Ovary (tissue), 9 donors: ENCODE results near the gene TFF1. TPM values are rescaled to one million over a fixed set of nuclear protein-coding genes. Genes with fewer than 3 reads are reported as not detected.

Experiments
- DNase-seq, 5 donors: peaks; one replicate each; pipeline ENCODE4 v3.0.0-alpha.2; 2019 to 2020
- H3K27ac ChIP-seq, 2 donors: fragments of 200-600 bp; one replicate each; pipeline versions ENCODE4 v1.5.1 to v1.8.0; 2019 to 2022
- H3K27me3 ChIP-seq: fragments of 200-600 bp; one replicate; pipeline ENCODE4 v1.8.0; 2022
- H3K36me3 ChIP-seq: fragments of 200-600 bp; sonication (generic); one replicate; pipeline ENCODE4 v1.5.1; 2019
- H3K4me1 ChIP-seq: one replicate; pipeline ENCODE4 v1.8.1; 2013; ENCODE audit warnings: mild to moderate bottlenecking, moderate library complexity; ENCODE audit not compliant: insufficient read depth
- H3K4me3 ChIP-seq: fragments of 200-600 bp; sonication (generic); one replicate; pipeline ENCODE4 v1.5.1; 2017
- H3K9me3 ChIP-seq, 2 donors: fragments of 200-600 bp in 1 of 2; sonication (generic) in 1 of 2; one replicate each; pipeline versions ENCODE4 v1.5.1 to v1.8.1; 2013 to 2019; ENCODE audit warnings: mild to moderate bottlenecking in 1 of 2, moderate library complexity in 1 of 2
- CTCF ChIP-seq, 3 donors: fragments of 450-650 bp in 2 of 3; fragments of 200-600 bp in 1 of 3; IDR thresholded peaks; one replicate each; pipeline versions ENCODE4 v1.5.1 to v1.8.0; 2016 to 2022; ENCODE audit warnings: antibody characterized with exemption in 3 of 3, mild to moderate bottlenecking in 1 of 3
- EP300 ChIP-seq: sonication (generic); formaldehyde crosslinking; IDR thresholded peaks from one replicate; pipeline ENCODE4 v1.6.1; 2017; ENCODE audit warnings: antibody characterized with exemption
- POLR2A ChIP-seq: fragments of 450-650 bp; IDR thresholded peaks from one replicate; pipeline ENCODE4 v1.6.1; 2017; ENCODE audit warnings: antibody characterized with exemption, mild to moderate bottlenecking, moderate library complexity
- WGBS, 3 donors: extraction: QIAGEN DNeasy Blood & Tissue Kit in 1 of 3; methylation state at CpG; one replicate each; pipeline versions ENCODE4 v1.1.5 to v1.1.7; 2013 to 2017; 5-methylcytosine and 5-hydroxymethylcytosine counted together
- intact Hi-C, 4 donors: fragments of 100-400 bp; cut with DNase I; formaldehyde crosslinking; loops; one replicate each; pipeline versions ENCODE4 v1.11.0 to v1.15.1; 2022 to 2023
- polyA plus RNA-seq, 2 donors: library from polyadenylated mRNA; stranded (reverse); fragments of 200-250 nt in 1 of 2; fragments of 350-450 nt in 1 of 2; fragmentation: Illumina TruSeq in 1 of 2; extraction: RNeasy Lipid Tissue Mini Kit (QIAGEN cat#74804) in 1 of 2; gene quantifications; one replicate each; pipeline ENCODE4 v1.2.3, GENCODE V29; 2013 to 2014
- total RNA-seq, 7 donors: library from RNA; depleted of rRNA in 2 of 7; stranded (reverse); fragments of >200 nt in 2 of 7; fragmentation: NEBNext Ultra II Directional in 3 of 7; extraction: Animal tissue kit (Norgen Biotek cat#: 25700) in 3 of 7; gene quantifications; one replicate each; pipeline versions ENCODE4 v1.1.0 to v1.2.4, GENCODE V29; 2016 to 2023
- donor health status: DM: no; HTN: no; CAD: no; lungs with moderate emphysema.
- donor health status: DM: no; HTN: no; CAD: no.
- donor health status: Bipolar disorder and iron deficiency.
- donor health status: DM: yes; HTN: yes; CAD: no.
- donor health status: DM: no; HTN: no; CAD: no.
- donor health status: DM: yes; HTN: yes; CAD: no.

Gene TFF1
- total and polyA plus RNA-seq, 9 donors = 1.4 TPM; not detected in 8

GRCh38 chr21:42405064-42406013 lies 39.0 kb upstream of the TFF1 start:
- no peak for DNase-seq
- H3K36me3 ChIP-seq = no peaks in the 10 kb centered on the region
- intact Hi-C loops = no loop called here
- TF ChIP-seq EP300 = no peak
- TF ChIP-seq CTCF (IDR thresholded peaks at IDR 0.05) = no peak
- TF ChIP-seq POLR2A = no peak
- no peak overlapping the region for H3K4me3 ChIP-seq
- 88 to 91% (median 90%) methylated on average over 23 of the region's 23 CpGs for WGBS, 3 donors
- no peaks in the 10 kb centered on the region for H3K4me1 ChIP-seq
- H3K27me3 ChIP-seq = no peaks in the 10 kb centered on the region
- no peaks in the 10 kb centered on the region for H3K9me3 ChIP-seq
- no peak overlapping the region for H3K27ac ChIP-seq

- WGBS, 3 donors = 90 to 95% (median 92%) methylated on average over 10 of the region's 10 CpGs
- Histone ChIP-seq H3K27me3 (no peaks in the 10 kb centered on the region), H3K4me1 (no peaks in the 10 kb centered on the region), H3K9me3 (no peaks in the 10 kb centered on the region), H3K4me3 (no peak overlapping the region), H3K27ac (no peak overlapping the region), H3K36me3 (no peaks in the 10 kb centered on the region)
- intact Hi-C loops = no loop called here
- TF ChIP-seq CTCF (IDR thresholded peaks at IDR 0.05) = no peak
- no peak for TF ChIP-seq POLR2A
- TF ChIP-seq EP300 = no peak
- no peak for DNase-seq
Observed at GRCh38 chr21:42404539-42404938, 38.2 kb upstream of the TFF1 start.

- no peak within 1 kb of the TSS for H3K4me3 ChIP-seq
Observed at GRCh38 chr21:42403611-42404231, 37.4 kb upstream of the TFF1 start, which contains the start of gene UBASH3A. TSS of gene UBASH3A (plus strand) at chr21:42403902. CDS start at chr21:42403946, 44 bp downstream.

More at GRCh38 chr21:42403611-42404231, 37.4 kb upstream of the TFF1 start, which contains the start of gene UBASH3A:
- no peaks in the 10 kb centered on the region for H3K4me1 ChIP-seq
- no peak within 1 kb of the TSS for H3K27ac ChIP-seq
- no peak for DNase-seq
- H3K9me3 ChIP-seq = no peaks in the 10 kb centered on the region
- no peaks in the 10 kb centered on the region for H3K36me3 ChIP-seq
- TF ChIP-seq EP300 (no peak), CTCF (IDR thresholded peaks at IDR 0.05) (no peak), POLR2A (no peak)
- intact Hi-C loops = no loop called here
- WGBS, 3 donors = 31 to 41% (median 39%) methylated on average over 20 to 21 of the region's 21 CpGs
- no peaks in the 10 kb centered on the region for H3K27me3 ChIP-seq
